GM08714 (cell line): ENCODE data around the gene PDLIM5.
"Not testable (repeated sequence)": the region's sequence is repeated elsewhere in the genome, so short reads cannot be mapped to it uniquely, and the experiment has no call there.

ENCODE experiments used
- H3K4me3 ChIP-seq: fragments of 200-500 bp; sonication (Bioruptor generic); 2 replicates; pipeline ENCODE4 v1.5.1; 2014; ENCODE audit warnings: mild to moderate bottlenecking, low read length, inconsistent platforms
- ZNF274 ChIP-seq: IDR thresholded peaks from 2 replicates; pipeline ENCODE4 v1.6.1; 2012; ENCODE audit warnings: mild to moderate bottlenecking, low read depth, low read length

The PDLIM5 gene

GRCh38 chr4:94598758-94599157 lies 147.0 kb downstream of the PDLIM5 start:
- H3K4me3 ChIP-seq: no peak overlapping the region
- TF ChIP-seq ZNF274: no peak

- no peak overlapping the region for H3K4me3 ChIP-seq
- no peak for TF ChIP-seq ZNF274
Measured at GRCh38 chr4:94603170-94603747, 151.5 kb downstream of the PDLIM5 start.

- H3K4me3 ChIP-seq: no peak overlapping the region
Measured at GRCh38 chr4:94605241-94605805, 153.6 kb downstream of the PDLIM5 start.

GRCh38 chr4:94610145-94610544 lies 158.4 kb downstream of the PDLIM5 start:
- TF ChIP-seq ZNF274: no peak
- H3K4me3 ChIP-seq: no peak overlapping the region

More at GRCh38 chr4:94605241-94605805, 153.6 kb downstream of the PDLIM5 start:
- no peak for TF ChIP-seq ZNF274

GRCh38 chr4:94613248-94613647 lies 161.5 kb downstream of the PDLIM5 start:
- H3K4me3 ChIP-seq: no peak overlapping the region
- no peak for TF ChIP-seq ZNF274

GRCh38 chr4:94615451-94615850 lies 163.7 kb downstream of the PDLIM5 start:
- TF ChIP-seq ZNF274: no peak
- H3K4me3 ChIP-seq: no peak overlapping the region

GRCh38 chr4:94621491-94622080 lies 169.8 kb downstream of the PDLIM5 start:
- H3K4me3 ChIP-seq: no peak overlapping the region
- no peak for TF ChIP-seq ZNF274

- TF ChIP-seq ZNF274: no peak
- H3K4me3 ChIP-seq: no peak overlapping the region
Measured at GRCh38 chr4:94623126-94623911, 171.6 kb downstream of the PDLIM5 start.

GRCh38 chr4:94626942-94627341 lies 175.2 kb downstream of the PDLIM5 start:
- no peak overlapping the region for H3K4me3 ChIP-seq
- no peak for TF ChIP-seq ZNF274

- H3K4me3 ChIP-seq: not testable (repeated sequence)
Measured at GRCh38 chr4:94629058-94629457, 177.3 kb downstream of the PDLIM5 start.

GRCh38 chr4:94629837-94630236 lies 178.1 kb downstream of the PDLIM5 start:
- no peak overlapping the region for H3K4me3 ChIP-seq
- TF ChIP-seq ZNF274: no peak

GRCh38 chr4:94634271-94634670 lies 182.5 kb downstream of the PDLIM5 start:
- TF ChIP-seq ZNF274: no peak
- H3K4me3 ChIP-seq: no peak overlapping the region

GRCh38 chr4:94635177-94635576 lies 183.4 kb downstream of the PDLIM5 start:
- no peak overlapping the region for H3K4me3 ChIP-seq
- TF ChIP-seq ZNF274: no peak

GRCh38 chr4:94636004-94636403 lies 184.3 kb downstream of the PDLIM5 start:
- TF ChIP-seq ZNF274: no peak
- H3K4me3 ChIP-seq: no peak overlapping the region

GRCh38 chr4:94639298-94639697 lies 187.6 kb downstream of the PDLIM5 start:
- TF ChIP-seq ZNF274: no peak

GRCh38 chr4:94640151-94640550 lies 188.4 kb downstream of the PDLIM5 start:
- TF ChIP-seq ZNF274: no peak
- no peak overlapping the region for H3K4me3 ChIP-seq

More at GRCh38 chr4:94639298-94639697, 187.6 kb downstream of the PDLIM5 start:
- no peak overlapping the region for H3K4me3 ChIP-seq
